ENCODE data around the gene NBEA.

The NBEA gene

DNA sequence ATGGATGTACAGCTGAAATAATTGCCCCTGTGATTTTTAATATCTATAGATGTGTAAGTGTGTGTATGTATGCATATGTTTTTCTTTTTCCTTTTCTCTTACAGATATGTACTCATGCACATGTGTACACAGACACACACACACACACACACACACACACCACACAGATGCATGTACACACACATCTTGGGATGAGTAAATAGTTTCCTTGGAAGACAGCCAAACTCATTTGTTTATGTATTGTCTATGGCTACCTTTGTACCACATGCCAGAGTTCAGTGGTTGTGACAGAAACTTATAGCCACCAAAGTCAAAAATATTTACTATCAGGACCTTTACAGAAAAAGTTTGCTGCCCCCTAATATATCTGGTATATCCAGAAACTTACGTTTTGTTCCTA is 341.8 kb downstream of the NBEA start:
- no peak for DNase-seq

DNA sequence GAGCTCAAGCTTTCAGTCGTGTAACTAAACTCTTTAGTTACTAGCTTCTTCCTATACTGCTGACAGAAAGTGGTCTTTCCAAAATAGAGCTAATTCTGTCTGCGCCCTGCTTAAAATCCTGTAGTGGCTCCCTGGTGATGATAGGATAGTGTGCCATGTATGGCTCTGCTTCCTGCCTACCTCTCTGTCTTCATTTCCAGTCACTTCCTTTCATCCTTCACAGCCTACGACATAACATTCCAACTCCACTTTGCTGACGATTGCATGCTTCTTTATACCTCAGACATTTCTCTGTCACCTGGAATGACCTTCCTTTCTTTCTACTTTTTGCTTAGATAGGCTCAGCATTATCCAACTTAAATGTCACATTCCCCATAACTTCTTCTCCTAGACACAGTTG is 343.6 kb downstream of the NBEA start:
- no peak for DNase-seq

DNA sequence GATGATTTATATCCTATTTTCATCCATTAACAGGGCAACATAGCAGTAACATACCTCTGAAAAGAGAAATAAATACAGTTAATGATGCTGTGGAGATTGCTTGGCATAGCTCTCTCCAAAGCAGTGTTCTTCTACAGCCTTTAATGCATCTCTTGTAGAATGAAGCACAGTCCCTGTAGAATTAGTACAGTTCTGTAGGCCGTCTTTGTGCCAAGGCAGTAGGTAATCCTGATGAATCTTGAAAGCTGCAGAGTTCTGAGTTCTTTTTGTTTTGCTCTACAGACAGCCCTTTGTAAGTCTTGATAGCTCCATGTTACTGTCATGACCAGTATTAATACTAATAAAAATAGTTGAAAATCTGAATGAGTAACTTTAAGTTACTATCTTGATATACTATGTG is 350.3 kb downstream of the NBEA start:
- no peak for DNase-seq

GRCh38 chr13:35293579-35294226 is 351.6 kb downstream of the NBEA start:
- DNase-seq: peak; percentile 69

DNA sequence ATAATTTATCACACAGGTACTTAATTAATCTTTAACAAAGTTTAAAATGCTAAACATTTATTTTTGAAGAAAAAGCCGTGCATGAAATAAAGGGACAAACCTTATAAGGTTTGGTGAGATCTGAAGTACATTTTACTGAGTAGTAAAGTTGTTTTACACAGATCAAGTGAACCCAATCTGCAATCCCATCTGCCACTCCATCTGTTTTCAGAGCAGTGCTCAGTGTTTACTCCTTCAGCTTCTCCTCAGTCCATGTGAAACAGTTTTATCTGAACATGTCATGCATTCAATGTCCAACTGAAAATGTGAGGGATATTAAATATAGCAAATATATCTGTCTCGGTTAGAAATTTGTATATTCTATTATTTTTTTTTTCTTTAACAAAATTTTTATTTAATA is 367.6 kb downstream of the NBEA start:
- no peak for DNase-seq

GRCh38 chr13:35332134-35332533 is 390.1 kb downstream of the NBEA start:
- DNase-seq: no peak

DNA sequence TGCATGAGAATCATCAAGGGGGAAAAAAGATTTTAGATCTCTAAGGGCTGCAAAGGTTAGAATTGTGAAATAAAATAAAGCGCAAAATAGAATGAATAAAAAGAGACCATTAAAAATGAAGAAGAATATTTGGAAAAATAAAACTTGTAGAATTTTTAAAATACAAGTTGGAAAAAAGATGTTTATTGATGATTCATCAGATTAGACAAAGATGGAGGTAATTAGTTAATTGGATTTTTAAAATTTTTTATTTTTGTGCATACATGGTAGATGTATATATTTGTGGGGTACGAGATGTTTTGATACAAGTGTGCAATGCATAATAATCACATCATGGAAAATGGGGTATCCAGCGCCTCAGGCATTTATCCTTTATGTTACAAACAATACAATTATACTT is 391.1 kb downstream of the NBEA start:
- DNase-seq: no peak

DNA sequence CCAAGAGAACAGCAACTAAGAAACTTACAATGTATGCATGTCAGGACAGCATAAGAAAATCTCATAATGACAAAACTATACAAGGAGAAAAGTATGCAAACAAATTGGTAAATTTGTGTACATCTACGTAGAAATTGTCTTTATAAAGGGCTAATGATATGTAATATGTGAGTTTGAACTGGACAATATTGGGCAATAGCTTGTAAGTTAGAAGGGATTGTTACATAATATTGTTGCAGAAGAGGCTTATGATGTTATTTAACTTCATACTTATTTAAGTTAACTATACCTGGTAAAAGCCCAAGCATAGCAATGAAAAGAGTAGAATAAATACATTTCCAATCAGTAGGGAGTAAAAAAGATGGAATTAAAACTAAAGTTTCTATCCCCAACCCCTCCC is 400.4 kb downstream of the NBEA start:
- no peak for DNase-seq

DNA sequence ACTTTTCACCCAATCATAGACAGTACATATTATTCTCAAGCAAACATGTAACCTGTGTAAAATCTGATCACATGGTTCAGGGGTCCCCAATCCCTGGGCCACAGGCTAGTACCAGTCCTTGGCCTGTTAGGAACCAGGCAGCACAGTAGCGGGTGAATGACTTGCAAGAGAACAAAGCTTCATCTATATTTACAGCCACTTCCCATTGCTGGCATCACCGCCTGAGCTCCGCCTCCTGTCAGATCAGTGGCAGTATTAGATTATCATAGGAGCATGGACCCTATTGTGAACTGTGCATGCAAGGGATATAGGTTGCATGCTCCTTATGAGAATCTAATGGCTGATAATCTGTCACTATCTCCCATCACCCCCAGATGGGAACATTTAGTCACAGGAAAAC is 401.3 kb downstream of the NBEA start:
- DNase-seq: no peak

GRCh38 chr13:35345992-35346391 is 403.9 kb downstream of the NBEA start:
- no peak for DNase-seq

DNA sequence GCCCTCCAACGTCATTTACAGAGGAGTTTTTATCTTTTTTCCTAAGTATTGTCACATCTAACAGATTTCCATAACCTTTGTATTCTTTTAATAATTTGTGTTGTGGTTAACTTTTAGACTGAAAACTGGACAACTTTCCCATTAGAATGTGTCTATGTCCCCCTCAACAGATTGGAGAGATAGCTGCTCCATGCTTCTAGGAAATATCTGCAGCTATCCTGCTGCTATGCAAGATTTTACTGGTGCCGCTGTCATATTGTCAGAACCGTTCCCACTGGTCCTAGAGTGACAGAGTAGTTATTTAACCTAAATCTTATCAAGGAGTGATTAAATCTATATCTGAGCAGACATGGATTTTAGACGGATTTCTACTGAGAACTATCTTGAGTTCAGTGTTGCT is 404.4 kb downstream of the NBEA start:
- DNase-seq: no peak

DNA sequence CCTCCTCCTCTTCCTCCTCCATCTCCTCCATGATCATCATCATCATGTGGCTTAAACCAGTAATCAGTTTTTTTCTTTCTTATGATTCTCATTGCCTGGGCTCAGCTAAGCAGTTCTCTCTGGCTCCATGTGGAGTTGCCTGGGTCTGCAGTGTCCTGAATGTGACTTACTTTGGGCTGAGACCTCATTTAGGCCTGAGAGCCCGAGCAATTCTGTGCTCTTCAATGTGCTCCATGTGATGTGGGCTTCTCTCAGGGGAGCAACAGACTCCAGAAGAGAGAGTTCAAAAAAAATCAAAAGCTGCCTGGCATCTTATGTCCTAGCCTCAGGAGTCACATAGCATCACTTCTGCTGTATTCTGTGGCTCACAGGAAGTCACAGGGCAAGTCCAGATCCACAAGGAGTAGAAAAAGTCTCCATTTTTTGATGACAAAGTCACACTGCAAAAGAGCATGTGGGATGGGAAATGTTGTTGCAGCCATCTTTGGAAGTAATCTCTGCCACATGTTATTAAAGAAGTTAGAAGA is 405.7 kb downstream of the NBEA start:
- DNase-seq: no peak

GRCh38 chr13:35349052-35349451 is 407.0 kb downstream of the NBEA start:
- DNase-seq: no peak

DNA sequence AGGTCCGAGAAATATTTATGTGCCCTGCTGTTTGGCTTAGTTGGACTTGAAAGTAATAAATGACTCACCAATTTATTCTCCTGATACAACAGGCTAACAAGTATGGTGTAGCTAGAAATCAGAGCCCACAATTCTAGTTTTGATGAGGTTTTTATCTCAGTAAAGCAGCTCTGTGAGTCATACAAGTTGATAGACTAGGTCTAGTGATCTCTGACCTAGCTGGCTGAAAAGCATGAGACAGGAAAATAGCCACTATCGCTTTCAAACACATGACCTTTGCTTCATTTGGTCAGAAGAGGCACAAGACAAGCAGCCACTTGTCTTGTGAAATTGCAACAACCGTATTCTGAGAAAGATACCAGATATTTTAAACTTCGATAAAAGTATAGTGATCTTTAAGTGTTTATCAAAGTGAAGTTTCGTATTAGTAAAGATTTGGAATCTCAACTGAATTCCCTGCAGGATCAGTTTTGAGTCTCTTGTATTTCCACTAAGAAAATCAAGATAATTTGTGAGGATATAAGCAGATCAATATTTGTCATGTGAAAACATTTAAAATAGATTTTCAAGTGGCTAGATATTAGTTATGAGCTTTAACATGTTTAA is 407.7 kb downstream of the NBEA start:
- DNase-seq: no peak

- DNase-seq: no peak
Measured at GRCh38 chr13:35354285-35354684, 412.2 kb downstream of the NBEA start.

- no peak for DNase-seq
Measured at GRCh38 chr13:35354882-35355281, 412.8 kb downstream of the NBEA start.

DNA sequence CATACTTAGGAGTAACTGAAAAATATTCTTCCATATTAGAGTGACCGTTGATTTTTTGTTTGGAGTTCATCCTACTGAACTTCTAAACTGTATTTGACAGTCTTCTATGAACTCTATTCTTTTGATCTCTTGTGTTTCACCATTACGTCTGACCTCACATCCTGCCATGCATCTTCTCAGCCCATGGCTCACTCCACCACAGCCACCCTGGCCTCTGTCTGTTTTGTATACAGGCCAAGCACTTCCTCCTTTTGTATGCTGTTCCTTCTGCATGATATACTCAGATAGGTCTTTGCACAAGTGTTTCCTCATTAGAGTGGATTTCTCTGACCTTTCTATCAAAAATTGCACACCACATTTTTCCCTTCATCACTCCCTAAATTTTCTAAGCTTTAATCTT is 414.5 kb downstream of the NBEA start:
- DNase-seq: no peak

- no peak for DNase-seq
Measured at GRCh38 chr13:35365883-35366282, 423.8 kb downstream of the NBEA start.

DNA sequence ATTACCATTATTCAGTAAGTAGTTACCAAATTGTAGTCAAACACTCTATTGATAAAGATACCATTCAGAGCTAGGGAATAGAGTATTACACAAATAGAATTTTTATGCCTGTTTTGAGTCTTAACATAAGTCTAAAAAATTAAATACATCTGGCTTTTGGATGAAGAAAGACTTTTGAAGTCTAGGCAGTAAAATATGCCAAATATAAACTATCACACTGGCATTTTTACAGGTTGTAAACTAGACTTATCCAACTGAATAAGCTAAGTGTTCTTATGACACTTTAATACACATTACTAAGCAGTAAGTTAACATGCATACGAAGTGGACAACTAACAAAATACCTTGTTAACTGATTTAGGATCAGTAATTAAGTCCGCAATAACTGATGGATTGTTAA is 425.5 kb downstream of the NBEA start:
- DNase-seq: no peak

DNA sequence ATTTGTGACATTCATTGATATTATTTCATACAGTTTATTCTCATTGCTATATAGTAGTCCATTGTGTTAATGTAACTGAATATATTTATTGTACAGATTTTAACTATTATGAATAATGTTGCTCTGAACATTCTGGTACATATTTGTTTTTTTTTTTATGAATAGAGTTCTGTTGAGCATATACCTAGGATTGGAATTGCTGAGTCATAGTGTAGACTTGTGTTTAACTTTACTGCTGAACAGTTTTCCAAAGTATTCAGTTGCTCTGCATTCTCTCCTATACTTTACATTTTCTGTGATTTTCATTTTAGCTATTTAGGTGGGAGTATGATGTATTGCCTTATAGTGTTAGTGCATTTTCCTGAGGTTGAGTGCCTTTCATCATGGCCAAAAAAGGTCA is 436.9 kb downstream of the NBEA start:
- DNase-seq: peak; percentile 16

GRCh38 chr13:35379663-35380062 is 437.6 kb downstream of the NBEA start:
- no peak for DNase-seq

DNA sequence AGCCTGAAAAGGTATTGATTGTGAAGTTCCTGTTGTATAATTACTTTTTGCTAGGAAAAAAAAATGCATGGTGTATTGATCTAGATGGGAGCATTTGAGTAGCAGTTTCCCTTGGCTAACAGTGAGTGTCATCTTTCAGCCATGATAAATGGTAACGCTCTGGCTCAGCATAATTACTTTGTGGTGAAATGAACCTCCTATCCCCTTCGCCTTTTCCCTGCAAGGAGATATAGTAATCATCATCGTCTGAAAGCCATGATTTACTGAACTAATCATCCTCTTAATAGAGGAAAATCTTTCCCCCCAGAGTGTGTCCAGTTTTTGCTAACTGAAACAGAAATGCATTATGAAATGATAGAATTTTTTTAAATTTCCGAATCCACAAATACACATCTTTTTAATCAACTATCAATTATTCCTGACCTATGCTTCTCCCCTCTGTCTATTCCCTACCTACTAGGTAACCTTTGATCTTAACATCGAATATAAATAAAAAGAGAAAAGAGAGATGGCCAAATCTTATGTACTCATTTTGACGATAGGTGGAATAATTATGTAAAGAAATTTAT is 445.7 kb downstream of the NBEA start:
- DNase-seq: no peak

GRCh38 chr13:35388441-35389355 is 446.6 kb downstream of the NBEA start:
- DNase-seq: peak; percentile 57
